HG03565 (cell line): Measurements from ENCODE around the gene CHPT1.
A peak's percentile ranks its signal among the peaks of the same experiment; 100 is the strongest.
"Not testable (repeated sequence)": the region's sequence is repeated elsewhere in the genome, so short reads cannot be mapped to it uniquely, and the experiment has no call there.

Experiments used
- ATAC-seq: cut with Tn5 transposase; IDR thresholded peaks from one replicate; pipeline ENCODE4 v1.9.1; 2021; ENCODE audit warnings: mild to moderate bottlenecking, moderate library complexity; ENCODE audit not compliant: unreplicated experiment

CHPT1 gene

GRCh38 chr12:101681627-101682026 lies 15.8 kb upstream of the CHPT1 start:
- ATAC-seq = not testable (repeated sequence)

- no peak for ATAC-seq
Observed at GRCh38 chr12:101685092-101685491, 12.3 kb upstream of the CHPT1 start.

GRCh38 chr12:101686176-101686575 lies 11.3 kb upstream of the CHPT1 start:
- ATAC-seq = no peak

- no peak for ATAC-seq
Observed at GRCh38 chr12:101690544-101691098, 6.8 kb upstream of the CHPT1 start.

- ATAC-seq = no peak
Observed at GRCh38 chr12:101691503-101692096, 5.8 kb upstream of the CHPT1 start.

- ATAC-seq = no peak
Observed at GRCh38 chr12:101694297-101694848, 3.1 kb upstream of the CHPT1 start.

- no peak for ATAC-seq
Observed at GRCh38 chr12:101694986-101695385, 2.5 kb upstream of the CHPT1 start.

GRCh38 chr12:101695706-101696105 lies 1.7 kb upstream of the CHPT1 start:
- no peak for ATAC-seq

GRCh38 chr12:101696251-101697196 lies 916 bp upstream of the CHPT1 start:
- peak; percentile 19 for ATAC-seq

- peak; percentile 12 for ATAC-seq
Observed at GRCh38 chr12:101697930-101698799, 725 bp downstream of the CHPT1 start.

- no peak for ATAC-seq
Observed at GRCh38 chr12:101698800-101699347, 1.4 kb downstream of the CHPT1 start.

- ATAC-seq = no peak
Observed at GRCh38 chr12:101700299-101700820, 2.9 kb downstream of the CHPT1 start.

- no peak for ATAC-seq
Observed at GRCh38 chr12:101703487-101703886, 6.0 kb downstream of the CHPT1 start.

- ATAC-seq = no peak
Observed at GRCh38 chr12:101706403-101706802, 9.0 kb downstream of the CHPT1 start.

GRCh38 chr12:101707131-101707782 lies 9.8 kb downstream of the CHPT1 start:
- ATAC-seq = no peak

GRCh38 chr12:101710288-101710687 lies 12.8 kb downstream of the CHPT1 start:
- ATAC-seq = no peak

GRCh38 chr12:101713059-101713682 lies 15.7 kb downstream of the CHPT1 start:
- ATAC-seq = no peak

GRCh38 chr12:101713930-101714329 lies 16.5 kb downstream of the CHPT1 start:
- no peak for ATAC-seq

- no peak for ATAC-seq
Observed at GRCh38 chr12:101714877-101715444, 17.5 kb downstream of the CHPT1 start.
